ENCODE measurements around the gene ATP4B. TPM values are rescaled to one million over a fixed set of nuclear protein-coding genes. Genes with fewer than 3 reads are reported as not detected.

Gene ATP4B
- total RNA-seq, 1 experiment from 2014 or later, result not detected

GRCh38 chr13:113666329-113666670, 8.3 kb upstream of the ATP4B start:
- BruUV-seq (replicated peaks), result no TSS peak
- no peak overlapping the region for H2AFZ ChIP-seq (ENCODE audit: low read depth, low read length, poor library complexity, severe bottlenecking)
- ChIA-PET CTCF (no interaction called here), POLR2A (no interaction called here), RAD21 (ENCODE audit: low non-redundant PET in 1 of 2, low total read pairs in 2 of 2, uncharacterized antibody in 2 of 2, unreplicated experiment in 2 of 2) (no interaction called here)
- H3K4me1 ChIP-seq (ENCODE audit: control insufficient read depth in 1 of 2, insufficient read depth in 2 of 2, low read length in 2 of 2), result no peaks in the 10 kb centered on the region
- no peaks in the 10 kb centered on the region for H3K9me3 ChIP-seq (ENCODE audit: control insufficient read depth in 1 of 2, insufficient read depth in 1 of 2, low read depth in 1 of 2, low read length in 2 of 2)
- intact Hi-C loops (cut with micrococcal nuclease), result no loop called here
- no peaks in the 10 kb centered on the region for H3K36me3 ChIP-seq (ENCODE audit: control insufficient read depth in 1 of 2, insufficient read depth in 2 of 2, low read length in 2 of 2)
- no peak overlapping the region for H3K4me2 ChIP-seq (ENCODE audit: low read length)
- H3K9ac ChIP-seq (ENCODE audit: low read length), result no peak overlapping the region
- TF ChIP-seq FOSL1 (IDR thresholded peaks at IDR 0.05; ENCODE audit: low read depth) (no peak), CBX3 (IDR thresholded peaks at IDR 0.05; ENCODE audit: low read depth) (no peak), EGR1 (IDR thresholded peaks at IDR 0.05; ENCODE audit: low read depth) (no peak), CEBPB (IDR thresholded peaks at IDR 0.05; ENCODE audit: low read depth) (no peak), EZH2 (IDR thresholded peaks at IDR 0.05) (no peak), SIN3A (IDR thresholded peaks at IDR 0.05; ENCODE audit: low read depth) (no peak), ELF1 (IDR thresholded peaks at IDR 0.05; ENCODE audit: borderline replicate concordance, low read depth) (no peak)
- no peaks in the 10 kb centered on the region for H4K20me1 ChIP-seq (ENCODE audit: insufficient read depth)
- no peaks in the 10 kb centered on the region for H3K27me3 ChIP-seq (ENCODE audit: insufficient read depth, low read length)
- H3K4me3 ChIP-seq (replicated peaks in 1 of 2; ENCODE audit: low read depth in 1 of 2, low read length in 2 of 2), result no peak overlapping the region
- H3K27ac ChIP-seq (ENCODE audit: low read depth, low read length), result no peak overlapping the region
- no peaks in the 10 kb centered on the region for H3K79me2 ChIP-seq (ENCODE audit: insufficient read depth, low read length)
- ATAC-seq (no peak), DNase-seq (ENCODE audit: low read depth, low spot score) (no peak)
- H3K9me2 ChIP-seq (ENCODE audit: insufficient read depth), result no peaks in the 10 kb centered on the region

GRCh38 chr13:113665597-113666328, 7.8 kb upstream of the ATP4B start:
- intact Hi-C loops (cut with micrococcal nuclease), result no loop called here
- Histone ChIP-seq H3K4me1 (ENCODE audit: control insufficient read depth in 1 of 2, insufficient read depth in 2 of 2, low read length in 2 of 2) (no peaks in the 10 kb centered on the region), H3K9me3 (ENCODE audit: control insufficient read depth in 1 of 2, insufficient read depth in 1 of 2, low read depth in 1 of 2, low read length in 2 of 2) (no peaks in the 10 kb centered on the region), H3K9ac (ENCODE audit: low read length) (no peak overlapping the region), H3K4me2 (ENCODE audit: low read length) (no peak overlapping the region), H3K27me3 (ENCODE audit: insufficient read depth, low read length) (no peaks in the 10 kb centered on the region), H3K9me2 (ENCODE audit: insufficient read depth) (no peaks in the 10 kb centered on the region), H3K27ac (ENCODE audit: low read depth, low read length) (no peak overlapping the region; the same call in 1 of the 2 replicates), H2AFZ (ENCODE audit: low read depth, low read length, poor library complexity, severe bottlenecking) (no peak overlapping the region), H3K79me2 (ENCODE audit: insufficient read depth, low read length) (no peaks in the 10 kb centered on the region), H4K20me1 (ENCODE audit: insufficient read depth) (no peaks in the 10 kb centered on the region), H3K4me3 (replicated peaks in 1 of 2; ENCODE audit: low read depth in 1 of 2, low read length in 2 of 2) (no peak overlapping the region), H3K36me3 (ENCODE audit: control insufficient read depth in 1 of 2, insufficient read depth in 2 of 2, low read length in 2 of 2) (no peaks in the 10 kb centered on the region)
- BruUV-seq (replicated peaks), result no TSS peak
- ChIA-PET CTCF (no interaction called here), RAD21 (ENCODE audit: low non-redundant PET in 1 of 2, low total read pairs in 2 of 2, uncharacterized antibody in 2 of 2, unreplicated experiment in 2 of 2) (no interaction called here), POLR2A (no interaction called here)
- ATAC-seq (no peak), DNase-seq (ENCODE audit: low read depth, low spot score) (no peak)
- TF ChIP-seq ELF1 (IDR thresholded peaks at IDR 0.05; ENCODE audit: borderline replicate concordance, low read depth), result no peak
- TF ChIP-seq POLR2AphosphoS5 (IDR thresholded peaks at IDR 0.05; ENCODE audit: low read depth, low read length), result no peak
- TF ChIP-seq TCF7L2 (IDR thresholded peaks at IDR 0.05; ENCODE audit: borderline replicate concordance, extremely low read depth, insufficient read depth, insufficient read length), result no peak
- no peak for TF ChIP-seq ATF3 (IDR thresholded peaks at IDR 0.05)
- TF ChIP-seq SIN3A (IDR thresholded peaks at IDR 0.05; ENCODE audit: low read depth), result no peak
- no peak for TF ChIP-seq SRF (IDR thresholded peaks at IDR 0.05; ENCODE audit: low read depth)
- TF ChIP-seq EZH2 (IDR thresholded peaks at IDR 0.05), result no peak
- TF ChIP-seq SP1 (IDR thresholded peaks at IDR 0.05; ENCODE audit: low read depth), result no peak
- TF ChIP-seq CTCF (IDR thresholded peaks at IDR 0.05 in 2 of 3, conservative IDR thresholded peaks at IDR 0.05 in 1 of 3; ENCODE audit: borderline replicate concordance in 1 of 3, insufficient read depth in 1 of 3, low read depth in 2 of 3, low read length in 2 of 3), result no peak
- TF ChIP-seq REST (IDR thresholded peaks at IDR 0.05; ENCODE audit: low read depth), result no peak
- no peak for TF ChIP-seq EGR1 (IDR thresholded peaks at IDR 0.05; ENCODE audit: low read depth)
- no peak for TF ChIP-seq JUND (IDR thresholded peaks at IDR 0.05)
